A549 (cell line): ENCODE results near the gene IL10. TPM values are rescaled to one million over a fixed set of nuclear protein-coding genes. Genes with fewer than 3 reads are reported as not detected.

ENCODE experiments used
- ATAC-seq, 2 experiments: fragments of 200-7000 bp in 1 of 2; fragments of >200 bp in 1 of 2; cut with Nextera tagmentation in 1 of 2; cut with Tn5 transposase in 1 of 2; 3 replicates each; pipeline versions ENCODE4 v1.8.0 to v1.9.1; 2018 to 2020; ENCODE audit warnings: mild to moderate bottlenecking in 1 of 2, moderate library complexity in 1 of 2
- CTCF ChIA-PET: fragments of 300-600 bp; sonication (Branson Sonifier 250); formaldehyde crosslinking; extraction: SDS; loops from one replicate; lab custom pipeline; 2021; ENCODE audit warnings: antibody characterized with exemption, inconsistent platforms; lab: Yijun Ruan, JAX
- POLR2A ChIA-PET: fragments of 350-600 bp; formaldehyde crosslinking; extraction: SDS; loops from one replicate; lab custom pipeline; 2021; ENCODE audit warnings: antibody characterized with exemption, inconsistent platforms; lab: Yijun Ruan, JAX
- DNase-seq, 2 experiments: peaks; one replicate each; pipeline versions ENCODE4 v3.0.0 to v3.0.0-alpha.2; 2011 to 2016; ENCODE audit warnings: low read depth in 1 of 2, low spot score in 1 of 2
- FAIRE-seq: peaks from 2 replicates; lab custom pipeline; 2011; peaks lifted over from hg19 to GRCh38; lab: Jason Lieb, UNC
- H3K27ac ChIP-seq, 2 experiments: fragments of >200 bp; sonication (Bioruptor Twin); formaldehyde crosslinking; 3 replicates each; pipeline ENCODE4 v1.5.1; 2016 to 2017
- H3K4me1 ChIP-seq: fragments of >200 bp; sonication (Bioruptor Twin); formaldehyde crosslinking; 3 replicates; pipeline ENCODE4 v1.6.1; 2016
- H3K4me2 ChIP-seq: fragments of >200 bp; sonication (Bioruptor Twin); formaldehyde crosslinking; 3 replicates; pipeline ENCODE4 v1.6.1; 2016
- H3K4me3 ChIP-seq: fragments of >200 bp; sonication (Bioruptor Twin); formaldehyde crosslinking; 3 replicates; pipeline ENCODE4 v1.5.1; 2016
- H3K9me3 ChIP-seq: fragments of >200 bp; sonication (Bioruptor Twin); formaldehyde crosslinking; 3 replicates; pipeline ENCODE4 v1.6.1; 2016
- CEBPB ChIP-seq, 2 experiments: fragments of >200 bp in 1 of 2; sonication (Bioruptor Twin) in 1 of 2; formaldehyde crosslinking in 1 of 2; IDR thresholded peaks; 2 replicates each; pipeline ENCODE4 v1.6.1; 2012 to 2016
- CHD4 ChIP-seq: fragments of 200-600 bp; sonication (generic); IDR thresholded peaks from 2 replicates; pipeline ENCODE4 v1.6.1; 2016; ENCODE audit warnings: antibody characterized with exemption, mild to moderate bottlenecking, borderline replicate concordance
- EP300 ChIP-seq, 2 experiments: fragments of >200 bp; sonication (Bioruptor Twin); formaldehyde crosslinking; IDR thresholded peaks; 2 replicates in 1 of 2; 3 replicates in 1 of 2; pipeline ENCODE4 v1.6.1; 2016 to 2017
- FOSB ChIP-seq: fragments of 250-450 bp; sonication (Bioruptor Pico); IDR thresholded peaks from 2 replicates; pipeline ENCODE4 v1.5.0; 2020; ENCODE audit warnings: mild to moderate bottlenecking, moderate library complexity
- GATA3 ChIP-seq: IDR thresholded peaks from 2 replicates; pipeline ENCODE4 v1.6.1; 2012; ENCODE audit warnings: borderline replicate concordance
- HOXB5 ChIP-seq: fragments of 250-450 bp; sonication (Bioruptor Pico); IDR thresholded peaks from 2 replicates; pipeline ENCODE4 v1.5.0; 2020; ENCODE audit warnings: mild to moderate bottlenecking, moderate library complexity
- KDM1A ChIP-seq: fragments of 200-600 bp; sonication (generic); IDR thresholded peaks from 2 replicates; pipeline ENCODE4 v1.6.1; 2016; ENCODE audit warnings: low read depth, mild to moderate bottlenecking
- MAZ ChIP-seq: fragments of 150-350 bp; IDR thresholded peaks from 2 replicates; pipeline ENCODE4 v1.6.1; 2014; ENCODE audit warnings: antibody characterized with exemption, low read depth, low read length, borderline replicate concordance
- MYC ChIP-seq: IDR thresholded peaks from 2 replicates; pipeline ENCODE4 v1.6.1; 2012; ENCODE audit warnings: mild to moderate bottlenecking, inconsistent platforms, low read length, improper control_type of control experiment, borderline replicate concordance
- RAD21 ChIP-seq, 2 experiments: fragments of >200 bp in 1 of 2; sonication (Bioruptor Twin) in 1 of 2; formaldehyde crosslinking in 1 of 2; IDR thresholded peaks in 1 of 2; conservative IDR thresholded peaks in 1 of 2; 2 replicates in 1 of 2; 3 replicates in 1 of 2; pipeline ENCODE4 v1.6.1; 2012 to 2018; ENCODE audit warnings: inconsistent platforms in 1 of 2
- RCOR1 ChIP-seq: fragments of 150-350 bp; IDR thresholded peaks from 2 replicates; pipeline ENCODE4 v1.6.1; 2014; ENCODE audit warnings: antibody characterized with exemption, low read length, low read depth
- SMC3 ChIP-seq: fragments of >200 bp; sonication (Bioruptor Twin); formaldehyde crosslinking; IDR thresholded peaks from 3 replicates; pipeline ENCODE4 v1.6.1; 2018; ENCODE audit warnings: inconsistent platforms
- WGBS: methylation state at CpG from one replicate; pipeline ENCODE4 v1.1.6; 2017; ENCODE audit errors: missing lambda C conversion rate; 5-methylcytosine and 5-hydroxymethylcytosine counted together
- polyA plus RNA-seq, 4 experiments: library from polyadenylated mRNA; depleted of rRNA in 3 of 4; stranded (reverse); fragments of >200 nt; fragmentation: RNase III in 1 of 4; extraction: RNeasy Plus Mini Kit Qiagen cat#74134 plus additional on column Dnase treatment in 1 of 4; gene quantifications; 2 replicates in 3 of 4; 3 replicates in 1 of 4; pipeline ENCODE4 v1.2.3, GENCODE V29; 2011 to 2017
- TF ChIP-seq, protein P1 (sequence below): fragments of >200 bp; sonication (Bioruptor Twin); formaldehyde crosslinking; IDR thresholded peaks from 3 replicates; pipeline ENCODE4 v1.5.1; 2016
- TF ChIP-seq, protein P2 (sequence below): fragments of 200-600 bp; sonication (generic); IDR thresholded peaks from 2 replicates; pipeline ENCODE4 v1.6.1; 2016; ENCODE audit warnings: antibody characterized with exemption, mild to moderate bottlenecking, moderate library complexity
- TF ChIP-seq, protein P3 (sequence below): fragments of 250-450 bp; sonication (Bioruptor Pico); IDR thresholded peaks from 2 replicates; pipeline ENCODE4 v1.5.0; 2021; ENCODE audit warnings: mild to moderate bottlenecking, moderate library complexity, borderline replicate concordance
- TF ChIP-seq, protein P4 (sequence below): fragments of 150-350 bp; IDR thresholded peaks from 2 replicates; pipeline ENCODE4 v1.6.1; 2014; ENCODE audit warnings: low read depth, mild to moderate bottlenecking, low read length

The IL10 gene
- polyA plus RNA-seq, 2 of the 4 experiments (the other 2 are of a cell fraction) = not detected

- WGBS = 71% methylated on average over 9 of the region's 9 CpGs
- Histone ChIP-seq H3K4me3 (no peak overlapping the region), H3K4me1 (peaks cover 62% of the 10 kb centered on the region), H3K4me2 (peak overlapping the region; percentile 88), H3K27ac (peak overlapping the region; percentile 90 to 92), H3K9me3 (no peaks in the 10 kb centered on the region)
- DNase-seq = peak; percentile 57
- CTCF ChIA-PET = interaction anchor here (0.8 to 10.6 kb wide), 41 partner anchors 11 to 355 kb away, joined by 3 to 116 read pairs (median 4); partner anchors contain the start of gene DYRK3
- POLR2A ChIA-PET = no interaction called here
- TF ChIP-seq, protein P1, sequence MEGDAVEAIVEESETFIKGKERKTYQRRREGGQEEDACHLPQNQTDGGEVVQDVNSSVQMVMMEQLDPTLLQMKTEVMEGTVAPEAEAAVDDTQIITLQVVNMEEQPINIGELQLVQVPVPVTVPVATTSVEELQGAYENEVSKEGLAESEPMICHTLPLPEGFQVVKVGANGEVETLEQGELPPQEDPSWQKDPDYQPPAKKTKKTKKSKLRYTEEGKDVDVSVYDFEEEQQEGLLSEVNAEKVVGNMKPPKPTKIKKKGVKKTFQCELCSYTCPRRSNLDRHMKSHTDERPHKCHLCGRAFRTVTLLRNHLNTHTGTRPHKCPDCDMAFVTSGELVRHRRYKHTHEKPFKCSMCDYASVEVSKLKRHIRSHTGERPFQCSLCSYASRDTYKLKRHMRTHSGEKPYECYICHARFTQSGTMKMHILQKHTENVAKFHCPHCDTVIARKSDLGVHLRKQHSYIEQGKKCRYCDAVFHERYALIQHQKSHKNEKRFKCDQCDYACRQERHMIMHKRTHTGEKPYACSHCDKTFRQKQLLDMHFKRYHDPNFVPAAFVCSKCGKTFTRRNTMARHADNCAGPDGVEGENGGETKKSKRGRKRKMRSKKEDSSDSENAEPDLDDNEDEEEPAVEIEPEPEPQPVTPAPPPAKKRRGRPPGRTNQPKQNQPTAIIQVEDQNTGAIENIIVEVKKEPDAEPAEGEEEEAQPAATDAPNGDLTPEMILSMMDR = peak; percentile 46; the same call in 2 of the 3 replicates
- no peak for TF ChIP-seq RCOR1
- TF ChIP-seq SMC3 = no peak
- TF ChIP-seq FOSB (CRISPR knock-in tag) = no peak
- TF ChIP-seq, protein P2, sequence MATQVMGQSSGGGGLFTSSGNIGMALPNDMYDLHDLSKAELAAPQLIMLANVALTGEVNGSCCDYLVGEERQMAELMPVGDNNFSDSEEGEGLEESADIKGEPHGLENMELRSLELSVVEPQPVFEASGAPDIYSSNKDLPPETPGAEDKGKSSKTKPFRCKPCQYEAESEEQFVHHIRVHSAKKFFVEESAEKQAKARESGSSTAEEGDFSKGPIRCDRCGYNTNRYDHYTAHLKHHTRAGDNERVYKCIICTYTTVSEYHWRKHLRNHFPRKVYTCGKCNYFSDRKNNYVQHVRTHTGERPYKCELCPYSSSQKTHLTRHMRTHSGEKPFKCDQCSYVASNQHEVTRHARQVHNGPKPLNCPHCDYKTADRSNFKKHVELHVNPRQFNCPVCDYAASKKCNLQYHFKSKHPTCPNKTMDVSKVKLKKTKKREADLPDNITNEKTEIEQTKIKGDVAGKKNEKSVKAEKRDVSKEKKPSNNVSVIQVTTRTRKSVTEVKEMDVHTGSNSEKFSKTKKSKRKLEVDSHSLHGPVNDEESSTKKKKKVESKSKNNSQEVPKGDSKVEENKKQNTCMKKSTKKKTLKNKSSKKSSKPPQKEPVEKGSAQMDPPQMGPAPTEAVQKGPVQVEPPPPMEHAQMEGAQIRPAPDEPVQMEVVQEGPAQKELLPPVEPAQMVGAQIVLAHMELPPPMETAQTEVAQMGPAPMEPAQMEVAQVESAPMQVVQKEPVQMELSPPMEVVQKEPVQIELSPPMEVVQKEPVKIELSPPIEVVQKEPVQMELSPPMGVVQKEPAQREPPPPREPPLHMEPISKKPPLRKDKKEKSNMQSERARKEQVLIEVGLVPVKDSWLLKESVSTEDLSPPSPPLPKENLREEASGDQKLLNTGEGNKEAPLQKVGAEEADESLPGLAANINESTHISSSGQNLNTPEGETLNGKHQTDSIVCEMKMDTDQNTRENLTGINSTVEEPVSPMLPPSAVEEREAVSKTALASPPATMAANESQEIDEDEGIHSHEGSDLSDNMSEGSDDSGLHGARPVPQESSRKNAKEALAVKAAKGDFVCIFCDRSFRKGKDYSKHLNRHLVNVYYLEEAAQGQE = no peak
- TF ChIP-seq CHD4 = no peak
- TF ChIP-seq MAZ = no peak
- TF ChIP-seq MYC = no peak
- TF ChIP-seq, protein P3, sequence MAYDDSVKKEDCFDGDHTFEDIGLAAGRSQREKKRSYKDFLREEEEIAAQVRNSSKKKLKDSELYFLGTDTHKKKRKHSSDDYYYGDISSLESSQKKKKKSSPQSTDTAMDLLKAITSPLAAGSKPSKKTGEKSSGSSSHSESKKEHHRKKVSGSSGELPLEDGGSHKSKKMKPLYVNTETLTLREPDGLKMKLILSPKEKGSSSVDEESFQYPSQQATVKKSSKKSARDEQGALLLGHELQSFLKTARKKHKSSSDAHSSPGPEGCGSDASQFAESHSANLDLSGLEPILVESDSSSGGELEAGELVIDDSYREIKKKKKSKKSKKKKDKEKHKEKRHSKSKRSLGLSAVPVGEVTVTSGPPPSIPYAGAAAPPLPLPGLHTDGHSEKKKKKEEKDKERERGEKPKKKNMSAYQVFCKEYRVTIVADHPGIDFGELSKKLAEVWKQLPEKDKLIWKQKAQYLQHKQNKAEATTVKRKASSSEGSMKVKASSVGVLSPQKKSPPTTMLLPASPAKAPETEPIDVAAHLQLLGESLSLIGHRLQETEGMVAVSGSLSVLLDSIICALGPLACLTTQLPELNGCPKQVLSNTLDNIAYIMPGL (CRISPR knock-in tag) = no peak
- no peak for TF ChIP-seq CEBPB (IDR thresholded peaks at IDR 0.05)
- TF ChIP-seq, protein P4, sequence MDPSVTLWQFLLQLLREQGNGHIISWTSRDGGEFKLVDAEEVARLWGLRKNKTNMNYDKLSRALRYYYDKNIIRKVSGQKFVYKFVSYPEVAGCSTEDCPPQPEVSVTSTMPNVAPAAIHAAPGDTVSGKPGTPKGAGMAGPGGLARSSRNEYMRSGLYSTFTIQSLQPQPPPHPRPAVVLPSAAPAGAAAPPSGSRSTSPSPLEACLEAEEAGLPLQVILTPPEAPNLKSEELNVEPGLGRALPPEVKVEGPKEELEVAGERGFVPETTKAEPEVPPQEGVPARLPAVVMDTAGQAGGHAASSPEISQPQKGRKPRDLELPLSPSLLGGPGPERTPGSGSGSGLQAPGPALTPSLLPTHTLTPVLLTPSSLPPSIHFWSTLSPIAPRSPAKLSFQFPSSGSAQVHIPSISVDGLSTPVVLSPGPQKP = no peak
- TF ChIP-seq EP300 (IDR thresholded peaks at IDR 0.05) = no peak
- TF ChIP-seq RAD21 (conservative IDR thresholded peaks at IDR 0.05 in 1 of 2, IDR thresholded peaks at IDR 0.05 in 1 of 2) = peak in 1 of 2 experiments; percentile 36; a peak in 2 of 5 replicates
- no peak for TF ChIP-seq KDM1A
- no peak for TF ChIP-seq HOXB5 (CRISPR knock-in tag)
- TF ChIP-seq GATA3 = no peak
- TF ChIP-seq, all 56 proteins: peak for 2
- FAIRE-seq (no peak), ATAC-seq (peak in 1 of 2 experiments; percentile 44; a peak in 3 of 6 replicates)
Measured at GRCh38 chr1:206725109-206725963, 47.0 kb downstream of the IL10 start.
